CD4-positive, alpha-beta T cell (primary cell): ENCODE measurements around the gene MIDN. TPM values are rescaled to one million over a fixed set of nuclear protein-coding genes. Genes with fewer than 3 reads are reported as not detected.

Experiments used
- ATAC-seq: fragments of 200-7000 bp; cut with Tn5 transposase; one replicate; pipeline ENCODE4 v1.10.0; 2022; ENCODE audit warnings: mild to moderate bottlenecking; ENCODE audit not compliant: poor library complexity
- CTCF ChIA-PET: fragments of 350-600 bp; sonication (Branson Sonifier 250); formaldehyde crosslinking; loops from one replicate; lab custom pipeline; 2021; ENCODE audit warnings: antibody characterized with exemption, inconsistent platforms; lab: Charles Lee
- POLR2A ChIA-PET: fragments of 350-600 bp; sonication (Branson Sonifier 250); formaldehyde crosslinking; loops from one replicate; lab custom pipeline; 2021; ENCODE audit warnings: antibody characterized with exemption, inconsistent platforms; lab: Charles Lee
- DNase-seq, 14 experiments: peaks; one replicate each; pipeline ENCODE4 v3.0.0-alpha.2; 2013 to 2020; ENCODE audit warnings: mixed read lengths in 2 of 14
- H3K27ac ChIP-seq, 2 donors: one replicate each; pipeline versions ENCODE4 v1.5.1 to v1.7.0; 2013; ENCODE audit warnings: low read length in 2 of 2, low read depth in 1 of 2, mild to moderate bottlenecking in 1 of 2
- H3K27me3 ChIP-seq, 2 experiments: 1 replicate in 1 of 2; 2 replicates in 1 of 2; pipeline versions ENCODE4 v1.6.1 to v1.7.0; 2013; ENCODE audit warnings: low read length in 2 of 2, control low read depth in 1 of 2, mild to moderate bottlenecking in 1 of 2, moderate library complexity in 1 of 2; ENCODE audit not compliant: insufficient read depth in 2 of 2, control insufficient read depth in 1 of 2
- H3K36me3 ChIP-seq: one replicate; pipeline ENCODE4 v1.6.1; 2013; ENCODE audit warnings: low read length, control low read depth; ENCODE audit not compliant: insufficient read depth
- H3K4me1 ChIP-seq: one replicate; pipeline ENCODE4 v1.6.1; 2013; ENCODE audit warnings: low read length, control low read depth; ENCODE audit not compliant: insufficient read depth
- H3K4me3 ChIP-seq: one replicate; pipeline ENCODE4 v1.5.1; 2013; ENCODE audit warnings: mild to moderate bottlenecking, low read length, moderate library complexity
- H3K9me3 ChIP-seq, 2 experiments: 1 replicate in 1 of 2; 2 replicates in 1 of 2; pipeline versions ENCODE4 v1.6.1 to v1.7.0; 2013; ENCODE audit warnings: low read length in 2 of 2, mild to moderate bottlenecking in 2 of 2, control low read depth in 1 of 2, moderate library complexity in 1 of 2; ENCODE audit not compliant: control insufficient read depth in 1 of 2, insufficient read depth in 1 of 2
- H3K27ac Mint-ChIP-seq: one replicate; pipeline ENCODE4 v1.8.0; 2020; ENCODE audit warnings: mixed read lengths
- H3K27me3 Mint-ChIP-seq: one replicate; pipeline ENCODE4 v1.8.0; 2021; ENCODE audit warnings: mixed read lengths
- H3K36me3 Mint-ChIP-seq: one replicate; pipeline ENCODE4 v1.8.0; 2021; ENCODE audit warnings: low read depth, mixed read lengths
- H3K4me1 Mint-ChIP-seq: one replicate; pipeline ENCODE4 v1.8.0; 2021; ENCODE audit warnings: low read depth, mixed read lengths
- H3K4me3 Mint-ChIP-seq: one replicate; pipeline ENCODE4 v1.8.0; 2020; ENCODE audit warnings: mild to moderate bottlenecking, mixed read lengths
- H3K9me3 Mint-ChIP-seq: one replicate; pipeline ENCODE4 v1.8.0; 2020; ENCODE audit warnings: mixed read lengths
- intact Hi-C, 2 experiments: fragments of 100-400 bp; cut with DNase I in 1 of 2; cut with micrococcal nuclease in 1 of 2; formaldehyde crosslinking; loops; one replicate each; pipeline versions ENCODE4 v1.15.1 to v1.9.0; 2023 to 2025; cut with DNase I, micrococcal nuclease
- total RNA-seq, 174 experiments: library from RNA in 2 of 174; stranded (reverse) in 2 of 174; gene quantifications; one replicate each; pipeline ENCODE4 v1.2.3 and lab custom pipeline; 2021 to 2026
- TF ChIP-seq, protein P1 (sequence below): fragments of 200-600 bp; IDR thresholded peaks from one replicate; pipeline ENCODE4 v1.8.0; 2022; ENCODE audit warnings: antibody characterized with exemption, mild to moderate bottlenecking

MIDN gene
- total RNA-seq, 2 experiments from 2014 or later: 214 to 228 TPM

DNA sequence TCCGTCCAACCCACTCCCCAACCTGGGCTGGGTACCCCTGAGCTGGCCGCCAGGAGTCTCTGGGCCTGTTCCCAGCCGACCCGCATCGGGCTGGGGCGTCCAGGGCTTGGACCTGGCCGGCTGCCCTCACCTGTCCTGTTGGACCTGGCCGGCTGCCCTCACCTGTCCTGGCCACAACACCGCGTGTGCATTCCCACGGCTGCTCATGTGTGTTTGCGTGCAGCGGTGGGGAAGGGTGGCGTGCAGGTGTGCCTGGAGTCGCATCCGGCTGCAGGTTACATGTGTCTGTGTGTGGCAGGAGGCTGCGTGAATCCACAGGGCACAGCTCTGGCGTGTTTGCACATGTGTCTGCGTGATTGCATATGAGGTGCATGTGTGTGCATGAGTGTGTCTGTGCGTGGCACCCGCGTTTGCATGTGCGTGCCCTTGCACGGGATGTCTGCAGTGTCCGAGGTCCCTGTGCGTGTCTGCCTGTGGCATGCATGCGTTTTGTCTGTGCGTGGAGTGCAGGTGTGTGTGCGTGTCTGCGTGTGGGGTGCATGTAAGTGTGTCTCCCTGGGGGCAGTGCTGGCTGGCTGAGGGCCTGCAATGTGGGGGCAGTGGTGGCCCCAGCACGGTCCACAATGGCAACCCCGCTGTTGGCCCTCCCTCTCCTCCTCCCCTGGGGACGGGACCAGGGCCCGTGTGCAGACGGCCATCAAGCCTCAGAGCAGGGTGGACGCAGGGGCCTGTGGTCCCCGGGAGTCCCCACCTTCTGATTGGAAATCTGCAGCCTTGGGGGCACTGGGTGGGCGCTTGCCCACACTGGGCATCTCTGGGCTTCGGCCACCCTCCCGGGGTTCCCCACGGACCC lies 40.7 kb downstream of the MIDN start:
- ChIA-PET POLR2A (no interaction called here), CTCF (no interaction called here)

DNA sequence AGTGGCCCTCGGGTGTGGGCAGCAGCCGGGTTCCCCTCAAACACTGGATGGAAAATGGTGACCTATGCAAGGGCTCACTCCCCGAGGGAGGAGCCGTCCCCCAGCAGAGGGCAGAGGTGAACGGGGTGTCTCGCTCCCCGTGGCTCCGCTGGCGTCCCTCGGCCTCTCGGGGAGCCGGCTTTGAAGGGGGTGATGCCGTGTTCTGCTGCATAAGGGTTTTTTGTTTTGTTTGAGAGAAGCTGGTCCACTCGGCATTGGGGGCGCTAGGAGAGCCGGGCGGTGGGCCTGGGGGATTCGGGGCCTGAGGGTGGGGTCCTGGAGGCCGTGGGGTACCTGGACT lies 41.3 kb downstream of the MIDN start:
- no peaks in the 10 kb centered on the region for H3K36me3 Mint-ChIP-seq
- H3K4me1 Mint-ChIP-seq: no peaks in the 10 kb centered on the region
- H3K9me3 Mint-ChIP-seq: no peaks in the 10 kb centered on the region
- DNase-seq: no peak
- peaks cover 36% of the 10 kb centered on the region for H3K27me3 Mint-ChIP-seq
- H3K27me3 ChIP-seq: peaks cover 61 to 70% of the 10 kb centered on the region in 2 experiments
- no peak overlapping the region for H3K27ac Mint-ChIP-seq
- POLR2A ChIA-PET: no interaction called here
- H3K9me3 ChIP-seq: peaks cover 0 to 69% of the 10 kb centered on the region in 2 experiments
- H3K4me3 ChIP-seq: no peak overlapping the region
- CTCF ChIA-PET: no interaction called here
- no peak for ATAC-seq
- no peaks in the 10 kb centered on the region for H3K36me3 ChIP-seq
- TF ChIP-seq, protein P1, sequence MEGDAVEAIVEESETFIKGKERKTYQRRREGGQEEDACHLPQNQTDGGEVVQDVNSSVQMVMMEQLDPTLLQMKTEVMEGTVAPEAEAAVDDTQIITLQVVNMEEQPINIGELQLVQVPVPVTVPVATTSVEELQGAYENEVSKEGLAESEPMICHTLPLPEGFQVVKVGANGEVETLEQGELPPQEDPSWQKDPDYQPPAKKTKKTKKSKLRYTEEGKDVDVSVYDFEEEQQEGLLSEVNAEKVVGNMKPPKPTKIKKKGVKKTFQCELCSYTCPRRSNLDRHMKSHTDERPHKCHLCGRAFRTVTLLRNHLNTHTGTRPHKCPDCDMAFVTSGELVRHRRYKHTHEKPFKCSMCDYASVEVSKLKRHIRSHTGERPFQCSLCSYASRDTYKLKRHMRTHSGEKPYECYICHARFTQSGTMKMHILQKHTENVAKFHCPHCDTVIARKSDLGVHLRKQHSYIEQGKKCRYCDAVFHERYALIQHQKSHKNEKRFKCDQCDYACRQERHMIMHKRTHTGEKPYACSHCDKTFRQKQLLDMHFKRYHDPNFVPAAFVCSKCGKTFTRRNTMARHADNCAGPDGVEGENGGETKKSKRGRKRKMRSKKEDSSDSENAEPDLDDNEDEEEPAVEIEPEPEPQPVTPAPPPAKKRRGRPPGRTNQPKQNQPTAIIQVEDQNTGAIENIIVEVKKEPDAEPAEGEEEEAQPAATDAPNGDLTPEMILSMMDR: no peak
- no peak overlapping the region for H3K27ac ChIP-seq
- H3K4me1 ChIP-seq: peaks cover 15% of the 10 kb centered on the region
- intact Hi-C loops: no loop called here
- no peak overlapping the region for H3K4me3 Mint-ChIP-seq

More for the DNA sequence above, 40.7 kb downstream of the MIDN start:
- Mint-ChIP-seq H3K4me1 (peaks cover 4% of the 10 kb centered on the region), H3K27me3 (peaks cover 36% of the 10 kb centered on the region), H3K27ac (no peak overlapping the region), H3K9me3 (no peaks in the 10 kb centered on the region), H3K4me3 (no peak overlapping the region), H3K36me3 (no peaks in the 10 kb centered on the region)
- H3K4me3 ChIP-seq: no peak overlapping the region
- no peak for ATAC-seq
- H3K27ac ChIP-seq: no peak overlapping the region
- TF ChIP-seq, protein P1: no peak
- no peaks in the 10 kb centered on the region for H3K36me3 ChIP-seq
- intact Hi-C loops: no loop called here
- H3K27me3 ChIP-seq: peaks cover 61 to 70% of the 10 kb centered on the region in 2 experiments
- DNase-seq: no peak
- peaks cover 14% of the 10 kb centered on the region for H3K4me1 ChIP-seq
- H3K9me3 ChIP-seq: peaks cover 0 to 70% of the 10 kb centered on the region in 2 experiments

DNA sequence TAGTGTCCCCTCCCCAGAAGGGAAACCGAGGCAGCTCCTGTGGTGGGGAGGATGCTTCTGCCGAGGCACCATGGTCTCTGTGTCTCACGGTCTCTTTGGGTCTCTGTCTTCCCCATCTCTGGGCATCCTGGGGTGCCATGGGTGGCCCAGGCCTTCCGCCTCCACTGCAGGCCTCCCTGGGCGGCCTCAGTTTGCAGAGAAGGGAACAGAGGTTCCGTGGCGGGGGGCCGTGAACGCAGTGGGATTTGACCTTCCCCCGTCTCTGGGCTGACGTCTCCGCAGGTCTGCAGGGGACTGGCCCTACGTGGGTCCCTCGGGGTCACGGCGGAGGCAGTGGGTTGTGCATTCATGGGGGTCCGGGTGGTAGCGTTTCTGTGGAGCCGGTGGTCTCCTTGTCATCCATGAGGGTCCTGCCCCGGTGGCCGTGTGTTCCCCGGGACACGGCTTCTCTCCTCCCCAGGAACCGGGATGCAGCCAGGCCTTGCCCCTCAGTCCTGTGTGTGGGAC lies 41.9 kb downstream of the MIDN start:
- H3K9me3 ChIP-seq: peaks cover 0 to 63% of the 10 kb centered on the region in 2 experiments
- Mint-ChIP-seq H3K4me3 (no peak overlapping the region), H3K27ac (no peak overlapping the region), H3K9me3 (no peaks in the 10 kb centered on the region), H3K4me1 (no peaks in the 10 kb centered on the region), H3K27me3 (peaks cover 32% of the 10 kb centered on the region), H3K36me3 (no peaks in the 10 kb centered on the region)
- peaks cover 19% of the 10 kb centered on the region for H3K4me1 ChIP-seq
- H3K36me3 ChIP-seq: no peaks in the 10 kb centered on the region
- POLR2A ChIA-PET: no interaction called here
- no peak for ATAC-seq
- intact Hi-C loops: no loop called here
- no peak for DNase-seq
- H3K27me3 ChIP-seq: peaks cover 60 to 70% of the 10 kb centered on the region in 2 experiments
- H3K27ac ChIP-seq: no peak overlapping the region
- H3K4me3 ChIP-seq: no peak overlapping the region
- TF ChIP-seq, protein P1: no peak
- CTCF ChIA-PET: no interaction called here
